ENCODE results near the gene ACBD3.

ACBD3 gene

DNA sequence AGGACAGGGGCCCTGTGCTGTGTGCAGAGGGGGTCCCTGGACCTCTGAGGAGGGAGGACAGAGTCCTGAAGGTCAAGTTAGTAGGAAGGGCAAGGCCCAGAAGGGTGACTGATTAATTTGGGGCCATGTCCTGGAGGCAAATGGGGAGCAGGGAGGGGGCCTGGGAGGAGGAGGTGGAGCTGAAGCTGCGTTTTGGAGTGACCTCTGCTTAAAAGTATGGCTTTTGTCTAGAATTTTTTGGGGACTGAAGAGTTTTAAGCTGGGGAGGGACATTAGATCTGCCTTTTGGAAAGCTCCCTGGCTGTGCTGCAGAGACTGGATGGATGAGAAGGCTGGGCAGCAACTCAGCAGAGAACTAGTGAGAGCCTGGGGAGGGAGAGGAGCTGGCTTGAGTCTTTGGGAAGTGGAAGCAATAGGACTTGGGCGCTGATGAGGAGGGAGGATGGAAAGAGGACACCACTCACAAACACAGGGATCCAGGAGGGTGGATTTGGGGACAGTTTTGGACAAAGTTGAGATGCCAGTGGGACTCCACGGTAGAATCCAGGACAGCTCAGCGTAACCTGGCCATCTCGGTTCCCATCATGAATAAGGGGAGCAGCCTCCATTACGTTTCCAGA is 52.9 kb downstream of the ACBD3 start:
- DNase-seq, result no peak

DNA sequence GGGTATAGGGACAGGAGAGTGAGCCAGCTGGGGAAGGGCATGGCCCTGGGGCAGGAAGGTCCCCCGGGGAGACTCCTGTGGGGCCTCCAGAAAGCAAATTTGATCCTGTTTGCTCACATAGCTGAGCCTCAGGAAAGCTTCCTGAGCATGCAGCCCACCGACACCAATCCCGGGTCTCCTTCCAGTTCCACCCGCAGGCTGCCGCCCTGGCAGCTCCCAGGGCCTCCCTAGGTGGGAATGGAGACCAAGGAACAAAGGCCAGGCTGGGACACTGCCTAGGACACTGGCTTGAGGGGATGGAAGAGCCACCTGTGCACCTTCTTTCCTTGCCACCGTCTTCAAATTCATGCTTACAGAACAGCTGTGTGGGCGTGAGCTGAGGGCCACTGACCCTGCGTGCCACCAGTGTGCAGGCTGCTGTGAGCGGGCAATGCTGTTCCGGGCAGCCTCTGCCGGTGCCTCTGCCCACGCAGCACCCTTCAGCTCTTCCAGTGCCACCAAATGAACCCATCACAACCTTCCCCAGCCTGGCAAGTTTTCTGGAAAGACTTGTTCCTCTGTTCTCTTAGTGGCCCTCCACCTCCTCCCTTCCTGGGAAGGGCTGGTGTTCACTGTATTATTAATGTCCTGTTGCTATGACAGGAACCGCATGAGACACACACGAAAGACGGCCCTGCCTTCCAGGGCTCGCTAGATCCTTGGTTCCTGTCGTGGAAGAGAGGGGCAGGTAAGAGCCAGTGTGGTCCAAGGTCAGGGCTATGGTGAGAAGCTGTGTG is 53.6 kb downstream of the ACBD3 start:
- no peak for DNase-seq

DNA sequence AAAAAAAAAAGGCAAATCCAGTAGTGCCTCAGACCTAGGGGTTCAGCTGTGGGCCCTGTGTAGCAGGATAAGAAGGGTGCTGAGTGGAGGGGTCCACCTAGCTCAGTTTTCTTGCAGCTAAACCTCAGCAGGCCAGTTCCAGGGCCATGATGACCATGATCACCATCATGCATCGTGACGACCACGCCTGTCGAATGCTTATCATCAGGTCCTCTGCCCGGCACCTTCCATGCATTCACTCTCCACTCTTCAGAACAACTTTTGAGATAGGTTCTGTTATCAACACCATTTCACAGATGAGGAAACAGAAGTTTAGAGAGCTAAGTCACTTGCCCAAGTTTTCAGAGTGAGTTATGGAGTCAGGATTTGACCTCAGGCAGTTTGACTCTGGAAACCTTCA is 54.9 kb downstream of the ACBD3 start:
- no peak for DNase-seq

DNA sequence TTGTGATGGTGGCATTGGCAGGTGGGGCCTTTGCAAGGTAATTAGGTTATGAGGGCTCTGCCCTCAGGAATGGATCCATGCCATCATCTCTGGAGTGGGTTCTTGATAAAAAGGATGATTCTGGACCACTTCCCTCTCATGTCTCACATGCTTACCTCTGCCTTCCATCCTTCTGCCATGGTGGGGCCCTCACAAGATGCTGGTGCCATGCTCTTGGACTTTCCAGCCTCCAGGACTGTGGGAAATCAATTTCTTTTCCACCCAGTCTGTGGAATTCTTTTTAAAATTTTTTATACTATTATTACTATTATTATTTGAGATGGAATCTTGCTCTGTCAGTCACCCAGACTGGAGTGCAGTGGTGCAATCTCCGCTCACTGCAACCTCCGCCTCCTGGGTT is 57.3 kb downstream of the ACBD3 start:
- no peak for DNase-seq

DNA sequence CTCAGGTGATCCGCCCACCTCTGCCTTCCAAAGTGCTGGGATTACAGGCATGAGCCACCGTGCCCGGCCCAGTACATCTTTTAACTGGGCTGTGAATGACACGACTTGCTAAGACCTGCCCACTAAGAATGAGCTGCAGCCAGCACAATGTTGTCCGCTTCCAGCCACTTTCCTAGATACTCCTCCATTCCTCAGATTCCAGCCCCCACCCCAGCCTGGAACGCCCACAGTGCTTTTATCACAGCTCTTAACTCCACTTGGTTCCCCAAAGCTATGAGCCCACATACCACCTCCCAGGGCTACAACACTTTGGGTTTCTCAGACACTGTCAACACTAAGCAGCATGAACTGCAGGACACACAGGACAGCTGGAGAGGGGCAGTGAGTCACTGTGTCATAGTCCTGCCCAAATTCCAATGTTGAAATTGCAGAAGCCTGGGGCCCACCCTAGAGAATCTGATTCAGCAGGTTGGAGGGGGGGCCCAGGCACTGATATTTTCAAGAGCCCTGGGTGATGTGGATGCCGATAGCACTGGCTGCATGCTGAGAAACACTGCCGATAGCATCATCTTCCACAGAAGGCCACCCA is 58.0 kb downstream of the ACBD3 start:
- peak; percentile 83 for DNase-seq

DNA sequence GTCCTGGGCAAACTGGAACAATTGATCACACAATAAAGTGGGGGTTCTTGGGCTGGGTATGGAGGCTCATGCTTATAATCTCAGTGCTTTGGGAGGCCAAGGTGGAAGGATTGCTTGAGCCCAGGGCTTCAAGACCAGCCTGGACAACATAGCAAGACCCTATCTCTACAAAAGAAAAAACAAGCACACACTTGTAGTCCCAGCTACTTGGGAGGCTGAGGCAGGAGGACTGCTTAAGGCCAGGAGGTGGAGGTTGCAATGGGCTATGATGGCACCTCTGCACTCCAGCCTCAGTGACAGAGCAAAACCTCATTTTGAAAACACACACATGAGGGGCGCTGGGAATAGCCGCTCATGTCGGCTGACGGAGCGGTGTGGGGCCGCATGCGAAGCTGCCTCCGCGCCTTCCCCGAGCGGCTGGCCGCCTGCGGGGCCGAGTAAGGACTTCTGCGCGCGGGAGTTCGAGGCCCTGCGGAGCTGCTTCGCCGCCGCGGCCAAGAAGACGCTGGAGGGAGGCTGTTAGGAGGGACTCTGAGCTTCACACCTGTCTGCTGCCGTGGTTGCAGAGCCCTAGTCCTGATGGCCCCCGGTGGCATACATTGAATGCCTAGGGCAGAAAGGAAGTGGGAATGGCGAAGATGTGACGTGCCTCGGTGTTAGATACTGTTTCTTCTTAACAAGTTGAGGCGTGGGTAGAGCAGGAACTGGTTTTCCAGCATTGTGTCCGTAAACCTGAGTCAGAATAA is 59.5 kb downstream of the ACBD3 start:
- DNase-seq, result no peak

DNA sequence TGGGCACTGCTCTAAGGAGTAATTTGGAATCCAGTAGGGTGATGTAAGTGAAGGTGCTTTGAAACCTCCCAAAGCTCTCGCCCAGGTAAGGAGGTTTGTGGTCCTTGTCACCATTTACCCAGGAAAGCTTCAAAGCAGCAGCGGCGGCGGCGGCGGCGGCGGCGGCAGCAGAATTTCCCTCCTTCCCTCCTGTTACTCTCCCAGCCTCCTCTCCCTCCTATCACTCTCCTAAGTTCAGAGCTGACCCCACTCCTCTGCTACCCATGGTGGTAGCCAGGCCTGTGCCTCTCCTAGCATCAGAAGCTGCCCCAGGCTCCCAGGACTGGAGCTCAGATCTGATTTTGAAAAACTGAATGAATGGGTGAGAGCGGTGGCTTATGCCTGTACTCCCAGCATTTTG is 60.7 kb downstream of the ACBD3 start:
- no peak for DNase-seq

DNA sequence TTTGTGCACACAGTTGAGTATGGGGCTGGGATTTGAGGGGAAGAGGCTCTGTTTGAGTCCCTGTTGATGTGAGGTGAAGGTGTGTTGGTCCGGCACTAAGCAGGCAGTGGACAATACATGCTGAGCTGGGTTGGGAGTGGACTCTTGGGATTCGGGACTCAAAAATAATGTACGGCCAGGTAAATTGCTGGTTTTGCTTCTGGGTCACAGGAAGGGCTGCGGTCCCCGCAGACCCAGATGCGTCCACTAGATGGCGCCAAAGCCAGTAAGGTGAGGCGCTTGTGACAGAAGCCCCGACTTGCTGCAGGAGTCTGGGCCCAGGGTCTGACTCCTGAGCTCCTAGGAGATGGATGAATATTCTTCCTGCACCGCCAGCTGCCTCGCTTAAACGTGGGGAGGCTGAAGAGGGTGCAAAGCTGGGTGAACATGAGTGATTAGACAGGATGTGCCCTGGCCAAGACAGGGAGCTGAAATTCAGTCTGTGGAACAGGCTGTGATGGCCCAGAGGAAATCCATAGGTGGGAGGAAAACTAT is 61.4 kb downstream of the ACBD3 start:
- peak; percentile 66 for DNase-seq

DNA sequence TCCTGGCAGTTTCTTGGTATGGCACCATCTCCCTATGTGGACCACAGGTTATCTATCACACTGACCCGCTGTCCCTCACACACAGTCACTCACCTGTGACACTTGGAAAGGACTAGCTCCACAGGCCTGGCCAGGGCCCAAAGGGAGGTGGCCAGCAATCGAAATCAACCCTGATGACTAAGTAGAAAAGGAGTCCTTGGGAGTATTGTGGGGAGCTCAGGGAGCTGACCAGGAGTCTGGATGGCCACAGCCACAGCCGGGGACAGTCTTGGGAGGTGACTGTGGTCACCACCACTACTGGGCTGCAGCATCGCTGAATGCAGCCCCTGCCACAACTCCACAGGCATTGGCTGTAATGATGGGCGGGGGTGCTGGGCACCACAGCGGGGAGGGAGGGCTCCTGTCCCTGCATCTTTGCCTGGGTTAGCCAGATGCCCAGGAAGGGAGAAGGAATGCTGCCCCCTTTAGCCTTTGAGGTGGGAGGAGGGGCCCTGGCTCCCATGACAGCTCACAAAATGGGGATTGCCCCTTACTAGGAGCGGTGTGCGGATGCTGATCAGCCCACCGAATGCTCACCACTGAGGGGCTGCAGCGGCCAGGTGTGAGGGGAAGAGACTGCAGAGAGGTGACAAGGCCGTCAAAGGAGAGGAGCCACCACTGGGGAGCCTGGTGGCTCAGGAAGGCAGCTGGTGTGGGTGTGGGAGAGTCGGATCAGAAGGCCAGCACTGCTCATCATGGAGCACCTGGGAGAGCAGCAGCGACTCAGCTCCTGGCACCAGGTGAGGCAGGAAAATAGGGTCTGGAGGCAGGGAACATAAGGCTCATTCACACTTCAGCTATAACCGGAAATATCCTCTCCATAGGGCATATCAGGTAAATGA is 62.7 kb downstream of the ACBD3 start:
- DNase-seq, result no peak

DNA sequence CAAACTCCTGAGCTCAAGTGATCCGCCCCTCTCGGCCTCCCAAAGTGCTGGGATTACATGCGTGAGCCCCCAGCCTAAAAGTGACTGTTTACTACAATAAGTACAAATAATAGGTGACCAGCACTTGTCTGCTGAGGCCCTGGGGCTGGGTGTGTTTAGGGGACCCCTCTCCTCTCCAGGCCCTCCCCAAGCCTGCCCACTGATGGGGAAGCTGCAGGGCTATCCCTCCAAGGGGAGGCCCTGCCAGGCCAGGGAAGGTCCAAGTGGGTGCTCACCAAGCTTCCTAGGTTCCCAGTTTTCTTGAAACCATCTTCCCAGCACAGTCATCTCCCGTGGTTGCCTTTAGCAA is 63.4 kb downstream of the ACBD3 start:
- DNase-seq, result no peak

DNA sequence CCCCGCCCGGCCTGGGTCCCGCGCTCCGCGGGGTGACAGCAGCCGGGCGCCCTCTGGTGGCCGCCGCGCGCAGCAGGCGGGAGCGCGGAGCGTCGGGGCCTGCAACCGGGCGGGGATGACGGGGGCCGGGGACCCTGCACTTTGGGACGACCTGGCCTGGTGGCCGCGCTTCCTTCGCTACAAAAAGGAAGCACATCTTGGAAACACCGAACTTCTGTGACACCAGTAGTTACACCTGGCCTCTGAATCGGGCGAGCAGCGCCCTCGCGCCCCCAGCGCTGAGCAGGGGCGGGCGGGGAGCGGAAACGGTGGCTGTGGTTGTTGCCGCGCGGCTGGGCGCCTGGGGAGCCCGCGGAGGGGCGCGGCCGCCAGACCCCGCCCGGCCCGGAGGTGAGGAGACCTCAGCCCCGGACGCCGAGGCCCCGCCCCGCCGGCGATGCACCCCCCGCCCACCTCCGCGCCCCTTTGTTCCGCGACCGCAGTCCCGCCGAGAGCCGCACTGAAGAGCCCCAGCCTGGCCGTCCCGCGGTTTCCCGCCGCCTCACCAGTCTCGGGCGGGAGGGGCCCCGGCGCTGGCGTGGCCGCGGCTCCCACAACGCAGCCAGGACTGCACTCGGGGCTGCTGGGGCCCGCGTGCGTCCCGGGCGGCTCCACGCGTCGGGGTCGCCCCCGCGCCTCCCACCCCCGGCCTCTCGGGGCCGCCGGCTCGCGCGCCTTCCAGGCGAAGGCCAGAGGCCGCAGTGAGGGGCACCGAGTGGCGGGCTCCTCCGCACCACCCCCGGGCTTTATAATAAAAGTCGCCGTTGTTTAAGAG is 64.7 kb downstream of the ACBD3 start:
- peak; percentile 44 for DNase-seq

DNA sequence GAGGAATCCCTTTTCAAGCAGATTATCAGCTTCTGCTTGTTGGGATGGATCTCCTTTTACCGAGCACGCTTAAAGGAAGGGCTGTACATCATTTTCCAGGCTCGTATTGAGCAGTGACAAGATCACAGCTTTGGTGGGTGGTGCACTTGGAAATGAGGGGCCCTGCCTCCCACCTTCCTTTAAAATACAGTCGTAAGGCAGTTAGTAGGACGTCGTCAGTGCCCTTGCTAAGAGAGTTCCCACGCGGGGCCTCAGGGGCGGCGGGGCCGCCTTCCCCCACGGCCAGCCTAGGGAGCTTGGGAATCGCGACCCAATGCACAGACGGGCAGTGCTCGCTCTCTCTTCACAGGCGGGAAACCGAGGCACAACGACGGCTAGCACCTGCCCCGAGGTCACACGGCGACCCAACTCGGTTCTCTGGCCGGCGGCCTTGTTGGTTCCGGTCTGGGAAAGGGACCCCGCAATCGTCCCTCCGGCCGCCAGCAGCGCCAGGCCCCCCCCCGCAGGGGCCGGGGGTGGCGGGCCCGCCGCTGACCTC is 65.4 kb downstream of the ACBD3 start:
- DNase-seq, result no peak

DNA sequence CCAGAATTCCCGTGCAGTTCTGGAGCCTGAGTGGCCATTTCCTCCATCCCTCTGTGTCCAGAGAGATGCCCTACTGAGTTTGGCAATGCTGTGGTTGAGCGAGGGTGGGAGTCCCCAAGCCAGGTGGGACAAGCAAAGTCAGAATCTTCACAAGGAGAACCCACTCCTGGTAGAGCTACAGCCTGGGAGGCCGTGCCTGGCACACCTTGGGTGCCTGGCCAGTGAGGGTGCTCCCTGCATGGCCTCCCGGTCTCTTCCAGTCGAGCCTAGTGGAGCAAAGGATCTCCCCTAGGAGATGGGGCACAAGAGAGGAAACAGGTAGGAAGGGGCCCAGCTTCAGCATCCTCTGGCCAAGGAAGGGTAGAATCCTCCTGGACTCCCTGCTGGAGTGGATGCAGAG is 66.1 kb downstream of the ACBD3 start:
- no peak for DNase-seq

DNA sequence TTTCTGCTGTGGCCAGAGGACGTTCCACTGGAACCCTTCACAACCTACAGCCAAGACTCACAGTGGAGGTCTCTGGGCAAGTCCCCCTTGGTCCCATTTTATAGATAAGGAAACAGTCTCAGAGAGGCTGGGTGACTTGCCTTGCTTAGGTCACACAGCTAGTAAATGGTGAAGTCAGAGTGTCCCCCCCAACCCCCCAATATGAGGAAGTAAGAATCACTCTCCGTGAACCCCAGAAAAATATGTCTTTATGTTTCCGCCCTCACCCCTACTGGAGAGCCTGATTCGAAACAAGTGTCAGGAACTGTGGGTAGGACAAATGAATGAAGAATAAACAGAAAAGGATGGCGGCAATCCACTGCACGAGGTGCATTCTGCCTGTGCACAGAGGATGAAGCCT is 67.4 kb downstream of the ACBD3 start:
- DNase-seq, result no peak

DNA sequence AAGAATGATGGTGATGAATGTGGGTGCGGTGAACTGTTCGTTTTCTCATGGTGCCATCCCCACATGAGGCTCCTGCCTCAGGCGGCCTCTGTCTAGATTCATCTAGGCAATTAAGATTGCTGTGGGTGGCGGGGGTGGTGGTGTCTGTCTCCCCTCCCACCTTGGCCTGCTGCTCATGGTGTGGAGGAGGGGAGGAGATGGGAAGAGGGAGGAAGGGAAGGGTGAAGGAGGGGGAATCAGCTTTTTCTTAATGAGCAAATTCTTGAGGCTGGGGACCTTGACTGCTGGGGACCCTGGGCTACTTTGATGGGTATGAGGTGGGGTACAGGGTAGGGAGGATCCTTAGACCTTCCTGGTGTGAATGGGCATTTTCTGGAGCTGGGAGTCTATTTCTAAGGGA is 68.2 kb downstream of the ACBD3 start:
- DNase-seq, result no peak

DNA sequence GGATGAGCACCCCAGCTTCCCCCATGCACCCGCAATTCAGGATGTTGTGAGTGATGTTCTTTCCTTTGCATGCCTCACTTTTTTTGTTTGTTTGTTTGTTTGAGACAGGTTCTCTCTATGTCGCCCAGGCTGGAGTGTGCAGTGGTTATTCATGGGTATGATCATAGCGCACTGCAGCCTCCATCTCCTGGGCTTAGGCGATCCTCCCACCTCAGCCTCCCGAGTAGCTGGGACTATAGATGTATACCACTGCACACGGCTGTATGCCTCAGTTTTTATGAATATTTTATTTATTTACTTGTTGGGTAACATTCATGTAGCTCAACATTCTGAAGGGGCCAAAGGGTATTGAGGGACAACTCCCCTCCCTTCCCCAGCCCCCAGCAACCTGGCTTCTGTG is 69.2 kb downstream of the ACBD3 start:
- no peak for DNase-seq

DNA sequence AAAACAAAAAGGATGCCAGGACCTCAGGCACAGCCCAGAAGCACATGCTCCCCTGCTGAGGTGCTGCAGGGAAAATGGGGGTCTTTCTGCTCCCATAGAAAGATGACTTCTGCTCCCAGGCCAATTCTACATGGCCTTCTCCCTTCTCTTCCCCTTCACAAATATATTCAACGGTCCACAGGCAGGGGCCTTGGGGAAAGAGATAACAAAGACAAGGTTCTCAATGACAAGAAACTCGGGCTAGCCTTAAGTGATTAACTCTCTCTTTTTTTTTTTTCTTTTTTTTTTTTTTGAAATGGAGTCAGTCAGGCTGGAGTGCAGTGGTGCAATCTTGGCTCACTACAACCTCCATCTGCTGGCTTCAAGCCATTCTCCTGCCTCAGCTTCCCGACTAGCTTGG is 69.9 kb downstream of the ACBD3 start:
- no peak for DNase-seq

DNA sequence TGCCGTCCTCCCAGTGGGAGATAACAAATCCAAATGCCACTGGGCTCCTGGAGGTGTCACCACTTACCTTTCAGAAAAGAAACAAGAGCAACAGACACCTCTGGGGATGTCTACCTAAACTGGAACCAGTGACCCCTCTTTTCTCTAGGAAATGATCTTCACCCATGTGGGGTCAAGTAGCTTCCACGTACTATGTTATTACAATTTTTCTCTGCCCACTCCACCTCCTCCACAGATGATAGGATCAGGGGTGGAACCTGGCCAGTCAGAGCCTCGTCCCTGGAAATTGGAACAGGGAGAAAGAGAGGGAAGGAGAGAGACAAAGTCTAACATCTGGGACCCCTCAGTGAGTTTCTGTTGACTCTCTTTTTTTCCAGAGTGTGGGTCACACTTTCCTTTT is 73.9 kb downstream of the ACBD3 start:
- DNase-seq, result no peak

DNA sequence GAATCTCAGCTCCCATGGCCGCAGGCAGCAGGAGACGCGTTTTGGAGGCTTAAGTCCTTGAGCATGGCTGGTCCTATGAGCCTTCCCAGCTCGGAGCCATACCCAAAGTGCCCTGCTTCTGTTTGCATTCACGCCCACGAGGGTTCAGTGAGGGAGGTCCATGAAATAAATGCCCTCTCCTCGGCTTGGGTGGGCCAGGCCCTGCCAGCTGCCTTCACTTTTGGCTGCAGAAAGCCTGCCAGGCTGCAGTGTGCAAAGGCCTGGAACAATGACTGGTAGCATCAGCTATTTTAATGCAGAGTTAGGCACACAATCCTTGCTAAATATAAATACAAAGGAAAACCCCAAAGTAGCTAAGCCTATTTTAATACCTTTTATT is 74.7 kb downstream of the ACBD3 start:
- DNase-seq, result no peak

DNA sequence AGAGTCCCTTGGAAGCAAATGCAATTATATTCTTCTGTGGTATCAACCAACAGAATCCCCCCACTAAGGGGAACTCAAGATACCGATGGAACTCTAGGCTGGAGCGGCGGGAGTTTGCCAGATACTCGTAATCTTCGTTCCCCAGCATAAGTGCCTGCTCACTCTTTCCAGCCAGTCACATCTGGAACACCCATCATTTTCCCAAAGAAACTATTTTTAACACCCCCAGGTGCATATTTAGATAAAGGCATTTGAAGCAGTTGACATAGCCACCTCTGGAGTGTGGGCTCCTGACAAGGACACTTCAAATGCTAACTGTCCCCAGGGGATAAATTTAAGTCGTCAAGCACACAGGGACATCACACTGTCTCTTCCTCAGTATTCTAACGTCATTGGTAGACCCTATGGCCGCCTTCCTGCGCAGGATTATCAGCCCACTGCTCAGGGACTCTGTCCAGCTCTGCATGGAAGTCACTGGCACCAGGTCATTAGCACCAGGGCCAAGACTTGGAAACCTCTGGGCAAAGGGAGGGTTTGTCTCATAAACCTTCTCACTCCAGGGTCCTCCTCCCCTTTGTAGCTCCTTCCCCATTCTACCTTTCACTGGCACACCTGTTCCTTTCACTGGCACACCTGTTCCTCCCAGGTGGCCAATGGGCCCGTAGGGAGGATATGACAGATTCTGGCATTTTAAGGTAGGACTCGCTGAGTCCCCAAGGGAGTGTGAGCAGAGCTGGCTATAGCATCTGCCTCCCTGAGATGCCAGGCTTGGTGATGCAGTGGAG is 75.3 kb downstream of the ACBD3 start:
- no peak for DNase-seq

Data from fibroblast of skin of back (primary cell).